Stimulated activated CD8-positive, alpha-beta memory T cell treated with anti-CD3 and anti-CD28 coated beads, Interleukin-7, amount 100 ng/mL, for 24 hours (primary cell): ENCODE measurements around the gene PTPRN2.

Experiments used
- DNase-seq: peaks from one replicate; pipeline ENCODE4 v3.0.0-alpha.2; 2020; ENCODE audit warnings: low read depth

The PTPRN2 gene

DNA sequence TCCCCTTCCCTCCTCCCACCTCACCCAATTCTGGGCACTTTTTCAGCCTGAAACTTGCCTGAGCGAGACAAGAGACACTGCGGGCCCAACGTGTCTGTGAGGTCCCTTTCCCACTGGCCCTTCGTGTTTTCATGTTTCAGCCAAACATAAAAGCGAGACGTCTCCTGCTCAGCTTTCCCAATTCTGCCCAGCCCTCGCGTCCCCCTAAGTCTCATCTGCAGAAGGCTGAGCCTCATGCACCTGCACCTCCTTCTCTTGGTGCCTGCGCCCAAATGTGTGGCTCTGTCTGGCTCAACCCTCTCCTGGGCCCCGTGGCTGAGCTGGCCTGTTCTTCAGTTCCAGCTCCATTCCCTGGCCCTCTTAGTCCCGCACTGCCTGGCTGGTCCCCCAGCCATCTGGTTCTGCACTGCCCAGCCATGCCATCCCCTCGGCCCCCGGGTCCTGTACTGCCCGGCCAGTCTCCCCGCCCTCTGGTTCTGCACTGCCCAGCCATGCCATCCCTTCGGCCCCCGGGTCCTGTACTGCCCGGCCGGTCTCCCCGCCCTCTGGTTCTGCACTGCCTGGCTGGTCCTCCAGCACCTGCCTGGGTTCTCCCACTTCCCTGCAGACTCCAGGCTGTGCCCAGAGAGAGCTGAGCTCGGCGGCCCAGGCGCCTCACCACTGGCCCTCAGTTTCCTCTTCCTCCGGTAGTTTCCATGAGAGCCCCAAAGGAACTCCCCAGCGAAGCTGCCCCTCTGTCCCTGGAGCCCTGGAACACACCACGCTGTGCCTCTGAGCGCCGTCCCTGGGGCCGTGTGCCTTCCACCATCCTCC is 1026.7 kb downstream of the PTPRN2 start:
- DNase-seq: no peak

DNA sequence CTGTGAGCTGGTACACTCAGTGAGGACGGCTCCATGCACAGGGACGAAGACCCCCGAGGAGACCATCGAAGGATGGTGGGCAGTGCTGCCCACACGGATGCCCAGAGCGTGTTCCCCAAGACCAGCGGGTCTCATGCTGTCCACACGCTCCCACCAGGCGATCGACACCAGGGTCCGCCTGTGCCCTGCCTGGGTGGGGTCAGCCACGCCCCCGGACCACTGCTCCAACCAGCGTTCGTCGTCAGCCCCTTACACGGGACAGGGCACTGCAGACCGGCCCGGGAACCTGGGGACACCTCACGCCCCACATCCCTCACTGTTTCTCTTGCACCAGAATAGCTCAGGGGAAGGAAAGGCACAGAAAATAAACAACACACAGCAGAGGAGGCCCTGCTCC is 1027.4 kb downstream of the PTPRN2 start:
- DNase-seq: no peak

DNA sequence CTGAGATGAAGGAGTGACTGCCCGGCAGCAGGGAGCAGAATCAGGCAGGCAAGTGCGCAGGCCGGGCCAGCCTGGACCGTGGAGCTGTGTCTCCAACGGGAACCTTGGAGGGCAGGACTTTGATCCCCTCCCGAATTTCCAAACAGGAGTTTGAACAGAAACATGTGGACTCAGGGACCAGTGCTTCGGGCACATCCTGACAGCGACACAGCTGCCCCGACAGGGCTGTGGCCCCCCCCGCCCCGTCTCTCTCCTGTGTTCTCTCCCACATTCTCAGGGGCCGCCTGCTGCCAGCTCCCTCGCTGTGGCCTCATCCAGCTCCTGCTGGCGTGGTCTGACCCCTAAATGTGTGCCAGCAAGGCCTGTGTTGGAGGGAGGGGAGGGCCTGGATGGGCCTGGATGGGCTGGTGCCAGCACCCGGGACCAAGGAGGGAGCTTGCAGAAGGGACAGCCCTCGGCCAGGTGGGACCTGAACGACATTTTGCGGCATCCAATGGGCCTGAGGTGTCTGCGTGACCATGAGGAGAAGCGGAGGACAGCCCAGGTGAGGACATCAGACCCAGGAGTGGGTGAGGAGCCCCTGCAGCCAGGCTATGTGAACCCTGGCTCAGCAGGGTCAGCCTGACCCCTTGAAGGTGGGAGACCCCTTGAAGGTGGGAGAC is 1027.9 kb downstream of the PTPRN2 start:
- no peak for DNase-seq

DNA sequence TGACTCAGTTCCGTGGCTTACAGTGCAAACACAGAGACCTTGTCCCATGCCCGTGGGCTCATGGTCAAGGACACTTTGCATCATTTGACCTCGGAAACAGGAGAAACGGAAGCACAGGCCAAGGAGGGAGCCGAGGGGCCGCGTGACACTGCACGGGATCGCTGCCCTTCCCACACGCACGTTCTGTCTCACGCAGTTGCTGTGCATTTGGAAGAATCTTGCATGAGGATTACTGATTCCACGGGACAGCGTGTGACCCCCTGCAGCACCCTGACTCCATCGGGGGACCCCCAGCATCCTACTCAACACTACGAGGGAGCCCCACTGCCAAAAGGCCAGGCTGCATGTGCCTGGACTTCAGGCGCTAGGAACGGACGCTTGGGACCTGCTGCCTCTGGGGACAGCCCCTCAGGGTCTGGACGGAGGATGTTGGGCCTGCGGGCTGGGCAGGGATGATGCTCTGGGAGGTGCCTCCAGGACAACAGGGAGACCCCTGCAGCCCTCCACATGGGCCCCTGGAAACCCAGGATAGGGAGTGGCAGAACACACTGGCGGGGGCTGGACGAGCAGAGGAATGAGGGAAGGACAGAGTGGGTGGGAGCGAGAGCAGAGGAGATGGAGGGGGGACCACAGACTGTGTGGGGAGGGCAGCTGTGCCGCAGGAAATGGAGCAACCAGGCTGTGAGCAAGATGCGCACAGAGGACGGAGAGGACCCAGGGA is 1028.6 kb downstream of the PTPRN2 start:
- DNase-seq: no peak

DNA sequence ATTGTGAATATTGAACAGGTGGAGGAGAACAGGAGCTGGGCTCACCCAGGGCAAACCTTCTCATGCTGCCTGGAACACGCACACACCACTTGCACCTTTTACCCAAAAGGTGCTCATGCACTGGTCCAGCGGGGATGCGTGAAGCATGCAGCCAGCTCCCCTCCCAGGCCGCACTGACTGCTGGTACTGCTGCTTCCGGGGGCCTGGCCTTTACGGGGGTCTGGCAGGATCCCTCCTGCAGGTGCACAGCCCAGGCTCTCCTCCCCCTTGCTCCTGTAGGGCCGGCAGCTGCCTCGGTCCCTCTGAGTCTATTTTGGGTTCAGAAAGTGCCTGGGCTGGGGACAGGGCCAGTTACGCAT is 1029.1 kb downstream of the PTPRN2 start:
- no peak for DNase-seq

DNA sequence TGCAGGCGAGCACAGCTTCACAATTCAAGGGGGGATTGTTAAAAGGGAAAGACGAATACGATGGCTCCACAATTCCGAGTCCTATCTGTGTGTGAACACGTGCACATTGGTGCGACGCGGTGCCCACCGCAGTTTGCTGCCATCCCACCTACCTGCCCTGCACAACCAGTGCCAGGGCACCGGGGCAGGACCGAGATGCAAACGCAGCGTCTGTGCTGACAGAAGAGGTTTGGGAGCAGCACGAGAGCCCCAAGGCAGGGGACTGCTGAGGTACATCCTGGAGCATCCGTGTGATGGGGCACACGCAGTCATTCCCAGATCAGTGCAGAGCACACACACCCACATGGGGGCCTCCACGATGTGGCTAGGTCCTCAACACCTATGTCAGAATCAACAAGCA is 1029.6 kb downstream of the PTPRN2 start:
- no peak for DNase-seq

DNA sequence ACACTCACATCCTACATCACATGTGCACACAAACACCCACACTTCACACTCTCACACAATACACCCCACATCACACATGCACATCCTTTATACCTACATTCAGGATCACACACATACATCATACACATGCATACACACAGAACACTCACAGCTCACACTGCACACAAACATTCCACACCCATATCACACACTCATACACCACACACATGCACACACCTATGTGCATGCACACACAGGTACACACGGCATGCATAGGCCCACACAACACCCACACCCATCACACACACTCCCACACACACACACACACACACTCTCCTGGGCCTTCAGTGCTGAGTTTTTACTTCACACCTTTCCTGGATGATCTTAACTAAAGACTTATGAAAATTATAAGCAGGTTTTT is 1030.4 kb downstream of the PTPRN2 start:
- no peak for DNase-seq

DNA sequence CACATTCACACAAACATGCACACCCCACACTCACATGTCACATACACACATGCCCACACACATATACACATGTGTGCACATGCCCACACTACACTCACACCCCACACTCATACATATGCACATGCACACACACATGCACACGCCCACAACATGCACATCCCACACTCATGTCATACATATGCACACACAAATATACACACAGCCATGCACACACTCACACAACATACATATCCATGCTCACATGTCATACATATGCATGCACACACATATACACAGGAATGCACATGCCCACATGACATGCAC is 1031.0 kb downstream of the PTPRN2 start:
- no peak for DNase-seq

DNA sequence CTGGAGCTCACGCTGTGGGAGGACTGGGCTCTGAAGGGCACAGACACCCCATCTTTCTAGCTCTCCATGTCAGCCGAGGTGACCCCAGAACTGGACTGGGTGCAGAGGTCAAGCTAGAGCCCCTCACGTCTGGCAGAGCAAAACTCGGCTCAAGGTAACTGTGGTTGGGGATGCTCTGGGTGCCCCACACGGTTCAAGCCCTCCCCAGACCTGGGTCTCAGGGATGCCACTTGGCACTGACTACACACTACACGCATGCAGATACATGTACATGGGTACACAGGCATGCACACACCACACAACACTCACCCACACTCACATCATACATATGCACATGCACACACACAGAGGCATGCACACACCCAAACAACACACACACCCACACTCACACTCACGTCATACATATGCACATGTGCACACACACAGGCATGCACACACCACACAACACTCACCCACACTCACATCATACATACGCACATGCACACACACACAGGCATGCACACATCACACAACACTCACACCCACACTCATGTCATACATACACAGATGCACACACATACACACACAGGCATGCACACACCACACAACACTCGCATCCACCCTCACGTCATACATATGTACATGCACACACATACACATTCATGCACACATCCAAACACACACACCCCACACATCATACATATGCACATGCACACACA is 1031.5 kb downstream of the PTPRN2 start:
- DNase-seq: no peak

DNA sequence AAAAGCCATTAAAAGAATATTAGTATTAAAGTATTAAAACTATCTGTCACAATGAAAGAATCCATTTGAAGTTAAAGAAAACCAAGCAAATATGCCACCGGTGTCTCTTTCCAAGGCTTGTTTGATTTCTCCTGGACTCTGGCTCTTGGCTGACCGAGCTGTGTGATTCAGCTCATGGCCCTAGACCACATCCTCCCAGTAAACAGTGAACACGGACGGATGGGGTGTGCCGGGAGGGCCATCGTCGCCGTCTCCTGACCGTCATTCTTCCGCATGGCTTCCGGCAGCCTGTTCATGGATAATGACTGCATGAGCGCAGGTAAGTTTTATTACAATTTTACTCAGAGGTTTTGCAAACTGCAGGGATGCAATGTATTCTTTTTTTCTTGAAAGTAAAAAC is 1032.3 kb downstream of the PTPRN2 start:
- no peak for DNase-seq

DNA sequence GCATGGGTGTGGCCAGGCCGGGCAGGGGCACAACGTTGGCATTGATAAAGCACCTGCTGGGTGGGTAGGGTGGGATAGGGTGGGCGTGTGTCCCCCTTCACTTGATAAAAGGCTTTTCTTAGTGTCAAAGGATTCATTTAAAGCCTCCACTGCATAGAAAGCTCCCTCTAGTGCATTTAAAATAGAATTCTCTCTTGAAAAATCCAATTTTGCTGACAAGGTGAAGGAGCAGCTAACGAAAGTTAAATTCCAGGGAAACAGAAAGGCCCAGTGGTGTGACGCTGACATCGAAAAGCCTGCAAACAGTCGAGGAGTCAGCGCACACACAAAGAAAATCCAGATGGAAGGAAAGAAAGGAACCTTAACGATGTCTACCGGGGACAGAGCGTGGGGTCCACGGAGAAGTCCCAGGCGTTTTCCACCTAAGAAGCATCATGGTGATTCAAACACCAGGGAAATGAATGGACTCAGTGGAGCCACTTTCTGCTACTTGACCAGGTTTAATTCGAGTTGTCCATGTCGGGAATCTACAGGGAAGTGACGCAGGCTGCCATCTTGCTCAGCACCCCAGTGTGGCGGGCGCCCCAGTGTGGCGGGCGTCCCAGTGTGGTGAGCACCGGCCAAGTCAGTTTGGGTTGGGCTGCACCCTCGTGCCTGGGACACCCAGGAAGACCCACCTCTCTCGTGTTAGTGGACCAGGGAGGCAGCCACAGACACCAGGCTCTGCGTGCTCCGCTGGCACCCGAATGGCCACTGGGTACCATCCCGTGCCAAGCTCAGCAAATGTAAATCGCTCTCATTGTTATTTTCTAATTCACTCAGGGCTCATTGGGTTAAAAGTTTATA is 1033.0 kb downstream of the PTPRN2 start:
- no peak for DNase-seq

DNA sequence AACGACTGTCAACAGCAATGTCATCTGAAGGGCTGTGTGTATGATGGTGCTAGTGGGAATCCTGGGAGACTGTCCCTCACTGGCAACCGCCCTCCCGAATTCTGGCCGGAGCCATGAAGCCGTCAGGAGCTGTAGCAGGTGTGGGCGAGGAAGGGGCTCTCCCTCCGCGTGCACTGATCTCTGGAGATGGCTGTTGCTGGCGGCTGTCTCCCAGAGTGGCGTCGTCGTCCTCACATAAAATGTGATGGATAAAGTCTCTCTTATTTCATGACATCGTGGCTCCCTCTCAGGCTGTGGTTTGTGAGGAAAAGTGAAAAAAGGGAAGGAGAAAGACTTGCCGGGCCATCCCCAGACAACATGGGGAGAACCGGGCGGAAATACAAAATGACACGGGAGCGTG is 1034.4 kb downstream of the PTPRN2 start:
- no peak for DNase-seq

DNA sequence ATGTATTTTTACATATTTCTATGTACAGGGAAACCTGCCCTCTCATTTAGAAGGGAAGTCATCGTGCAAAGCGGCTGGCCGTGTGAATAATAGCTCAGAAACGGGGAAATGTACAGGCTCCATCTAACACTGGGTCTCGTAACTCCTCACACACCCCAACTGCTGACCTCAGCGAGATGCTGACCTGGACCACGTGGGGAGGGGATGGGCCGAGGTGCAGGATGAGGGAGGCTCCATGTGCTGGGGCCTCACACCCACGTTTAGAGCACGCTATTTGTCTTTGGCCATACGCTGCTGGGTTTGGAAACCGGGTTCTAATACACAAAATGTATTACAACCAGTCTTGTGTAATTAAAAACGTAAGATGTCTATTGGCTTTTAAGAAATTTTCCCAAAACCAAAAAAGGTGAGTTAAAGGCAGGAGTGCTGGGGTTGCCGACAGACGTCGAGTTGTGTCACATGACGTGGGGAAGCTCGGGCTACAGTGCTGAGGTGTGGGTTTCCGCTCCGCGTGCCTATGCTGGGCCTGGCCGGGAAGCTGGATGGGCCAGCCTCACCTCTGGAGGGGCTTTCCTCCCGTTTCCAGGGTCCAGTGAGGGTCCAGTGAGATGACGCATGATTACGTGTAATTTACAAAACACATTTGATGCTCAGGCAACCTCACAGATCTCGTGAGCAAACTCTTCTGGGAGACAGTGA is 1035.2 kb downstream of the PTPRN2 start:
- no peak for DNase-seq

DNA sequence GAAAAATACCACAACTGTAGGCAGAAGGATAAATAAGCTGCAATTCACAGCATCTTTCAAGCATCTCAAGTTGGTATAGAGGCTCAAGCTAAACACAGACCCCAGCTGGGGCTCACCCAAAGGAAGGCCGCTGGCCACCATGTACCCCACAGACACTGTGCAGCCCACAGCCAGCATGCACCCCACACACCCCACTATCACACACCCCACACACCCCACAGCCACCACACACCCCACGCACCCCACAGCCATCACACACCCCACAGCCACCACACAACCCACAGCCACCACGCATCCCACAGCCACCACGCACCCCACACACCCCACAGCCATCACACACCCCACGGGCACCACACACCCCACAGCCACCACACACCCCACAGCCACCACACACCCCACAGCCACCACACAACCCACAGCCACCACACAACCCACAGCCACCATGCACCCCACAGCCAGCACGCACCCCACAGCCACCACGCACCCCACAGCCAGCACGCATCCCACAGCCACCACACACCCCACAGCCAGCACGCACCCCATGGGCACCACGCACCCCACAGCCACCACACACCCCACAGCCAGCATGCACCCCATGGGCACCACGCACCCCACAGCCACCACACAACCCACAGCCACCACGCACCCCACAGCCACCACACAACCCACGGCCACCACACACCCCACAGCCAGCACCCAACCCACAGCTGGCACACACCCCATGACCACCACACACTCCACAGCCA is 1036.1 kb downstream of the PTPRN2 start:
- DNase-seq: no peak

DNA sequence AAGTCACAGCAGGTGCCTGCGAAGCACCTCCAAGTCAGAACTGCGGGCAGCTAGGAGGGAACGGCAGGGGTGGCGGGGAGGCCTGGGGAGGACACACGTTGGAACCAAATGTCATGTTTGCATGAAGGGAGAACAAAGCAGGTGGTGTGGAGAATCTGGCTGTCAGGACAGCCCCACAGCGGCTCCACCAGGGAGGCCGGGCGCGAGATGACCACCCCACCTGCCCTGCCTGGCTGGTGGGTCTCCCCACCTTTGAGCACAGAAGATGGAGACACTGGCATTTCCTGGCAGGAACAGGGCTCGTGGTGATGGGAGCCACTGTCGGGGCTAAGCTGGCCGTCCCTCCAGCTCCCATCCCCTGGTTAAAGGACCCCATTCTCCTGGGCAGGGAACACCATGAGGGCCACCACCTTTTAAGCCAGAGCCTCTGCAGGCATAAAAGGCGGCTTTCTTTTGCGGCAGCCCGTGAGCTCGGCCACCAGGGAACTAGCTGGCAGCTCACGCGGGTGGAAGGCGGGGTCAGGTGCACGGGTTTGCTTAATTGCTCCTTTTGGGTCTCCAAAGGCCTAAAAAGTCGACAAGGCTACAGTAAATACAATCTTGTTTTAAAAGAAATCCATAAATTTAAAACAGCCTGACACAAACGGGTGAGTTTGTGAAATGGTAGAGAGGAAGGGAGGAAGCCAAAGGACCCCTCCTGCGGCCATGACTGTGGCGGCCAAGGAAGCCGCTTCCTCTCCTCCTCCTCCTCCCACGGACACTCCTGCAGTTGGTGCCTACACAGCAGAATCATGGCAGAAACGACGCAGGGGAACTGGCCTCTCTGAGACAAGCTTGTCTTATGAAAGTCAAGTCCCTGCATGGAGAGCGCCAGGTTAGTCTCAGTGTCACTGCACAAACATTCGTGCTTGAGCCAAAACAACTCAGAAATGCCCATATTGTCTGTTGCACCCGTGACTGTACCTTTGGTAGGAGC is 1037.0 kb downstream of the PTPRN2 start:
- no peak for DNase-seq

DNA sequence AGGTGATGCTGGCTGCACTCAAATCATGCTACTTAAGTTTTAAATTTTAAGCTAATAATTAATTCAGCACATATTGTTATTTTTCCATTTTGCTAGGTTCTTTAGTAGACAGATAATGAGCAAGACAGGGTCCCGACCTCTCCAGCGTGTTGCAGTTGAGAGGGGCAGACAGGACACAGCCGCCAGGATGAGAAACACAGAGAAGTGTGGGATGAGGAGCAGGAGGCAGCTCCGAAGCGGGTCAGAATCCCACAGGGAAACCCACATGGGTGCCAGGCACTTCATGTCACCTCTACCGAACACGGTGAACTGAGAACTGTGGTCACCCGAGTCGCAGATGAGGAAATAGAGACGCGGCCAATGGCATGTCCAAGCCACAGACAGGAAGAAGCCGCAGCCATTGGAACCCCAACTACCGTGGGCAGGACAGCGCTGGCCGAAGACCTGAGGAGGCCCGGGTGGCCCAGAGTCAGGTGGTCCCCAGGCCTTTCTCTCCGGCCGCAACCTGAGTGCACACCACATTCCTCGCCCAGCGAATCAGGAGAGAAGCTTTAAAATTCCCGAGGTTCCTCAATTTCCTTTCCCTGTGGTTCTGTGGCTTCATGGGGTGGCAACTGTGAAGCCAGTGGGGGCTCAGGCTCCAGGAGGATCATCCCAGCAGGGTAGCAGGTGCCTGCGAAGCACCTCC is 1037.9 kb downstream of the PTPRN2 start:
- DNase-seq: no peak

DNA sequence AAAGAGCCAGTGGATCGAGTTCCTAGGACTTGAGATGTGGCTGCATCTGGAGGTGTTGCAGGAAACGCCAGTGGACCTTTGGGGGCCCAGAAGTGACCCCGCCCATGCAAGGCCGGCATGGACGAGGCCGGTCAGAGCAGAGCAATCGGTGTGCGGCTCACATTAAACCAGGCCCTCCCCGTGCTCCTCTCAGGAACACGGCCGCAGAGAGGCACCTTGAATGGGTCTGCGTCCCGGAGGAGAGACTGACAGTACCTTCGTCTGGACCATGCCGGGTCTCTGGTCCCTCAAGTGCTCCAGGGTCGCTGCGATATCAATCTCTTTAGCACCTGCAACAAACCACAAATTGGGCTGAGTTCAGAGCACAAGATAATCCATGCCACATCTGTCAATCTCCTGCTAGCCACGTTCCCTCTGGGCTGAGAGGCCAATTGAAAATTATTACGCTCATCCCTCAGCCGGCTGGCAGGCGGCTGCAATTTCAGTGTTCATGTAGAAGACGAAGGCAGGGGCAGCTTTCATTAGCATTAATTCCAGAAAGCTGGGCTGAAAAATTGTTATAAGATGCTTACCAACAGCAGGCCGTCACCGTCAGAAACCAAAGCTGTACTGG is 1038.8 kb downstream of the PTPRN2 start:
- DNase-seq: no peak

DNA sequence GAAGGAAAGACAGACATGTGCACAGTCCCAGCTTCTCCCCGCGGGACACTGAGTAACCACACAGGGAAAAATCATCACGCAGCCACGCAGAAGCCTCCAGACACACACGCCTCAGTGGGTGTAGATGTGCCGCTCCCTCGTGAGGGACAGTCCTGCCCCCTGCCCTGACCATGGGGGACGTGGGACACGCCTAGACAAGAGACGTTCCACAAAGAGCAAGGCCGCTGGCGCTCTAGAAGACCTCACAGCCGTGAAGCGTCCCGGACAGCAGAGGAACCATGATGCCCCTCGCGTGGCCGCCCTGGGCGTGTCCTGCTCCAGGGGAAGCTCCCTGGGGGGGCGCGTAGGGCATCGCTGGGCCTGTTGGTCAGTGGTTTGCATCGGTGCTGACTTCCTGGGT is 1040.0 kb downstream of the PTPRN2 start:
- DNase-seq: no peak
